Measurements from ENCODE around the gene MGST1. TPM values are rescaled to one million over a fixed set of nuclear protein-coding genes. Genes with fewer than 3 reads are reported as not detected.

The MGST1 gene
- total and polyA plus RNA-seq, 4 donors, result 134 to 756 (median 415) TPM

DNA sequence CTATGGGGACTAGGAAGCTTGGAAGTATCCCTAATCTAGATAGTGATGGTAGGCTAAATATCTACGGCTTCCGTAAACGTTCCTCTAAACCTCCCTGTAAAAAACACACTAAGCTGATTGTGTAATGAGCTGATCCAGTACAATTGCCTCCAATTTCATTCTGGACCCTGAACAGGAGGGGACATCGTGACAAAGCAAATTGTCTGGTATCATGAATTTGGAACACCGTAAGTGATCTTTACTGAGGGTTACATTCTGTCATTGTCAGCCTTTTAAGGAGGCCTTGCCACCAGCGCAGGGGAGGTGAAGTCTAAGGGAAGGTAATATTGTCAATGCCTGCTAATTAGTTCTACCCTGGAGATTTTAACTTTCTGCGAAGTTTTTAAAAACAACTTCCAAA, 487 bp upstream of the MGST1 start:
- H3K4me3 ChIP-seq, result no peak overlapping the region
- no peaks in the 10 kb centered on the region for H3K9me3 ChIP-seq (ENCODE audit: control insufficient read depth in 4 of 4, insufficient read depth in 3 of 4, low read length in 3 of 4)
- DNase-seq (peak in 2 of 3 donors; percentile 6 to 13), ATAC-seq (ENCODE audit: insufficient read depth, low FRiP score) (no peak)
- 36 to 40% methylated on average over 7 of the region's 7 CpGs for WGBS, 2 donors
- no peaks in the 10 kb centered on the region for H3K27me3 ChIP-seq (ENCODE audit: control insufficient read depth in 3 of 3, insufficient read depth in 3 of 3, low read length in 2 of 3)
- H3K36me3 ChIP-seq (ENCODE audit: control insufficient read depth in 4 of 4, insufficient read depth in 4 of 4, low read length in 4 of 4), result no peaks in the 10 kb centered on the region
- peaks cover 0 to 15% (median 0%) of the 10 kb centered on the region in 5 donors for H3K4me1 ChIP-seq (ENCODE audit: control insufficient read depth in 5 of 5, insufficient read depth in 5 of 5, low read length in 5 of 5)
- TF ChIP-seq, protein P1, sequence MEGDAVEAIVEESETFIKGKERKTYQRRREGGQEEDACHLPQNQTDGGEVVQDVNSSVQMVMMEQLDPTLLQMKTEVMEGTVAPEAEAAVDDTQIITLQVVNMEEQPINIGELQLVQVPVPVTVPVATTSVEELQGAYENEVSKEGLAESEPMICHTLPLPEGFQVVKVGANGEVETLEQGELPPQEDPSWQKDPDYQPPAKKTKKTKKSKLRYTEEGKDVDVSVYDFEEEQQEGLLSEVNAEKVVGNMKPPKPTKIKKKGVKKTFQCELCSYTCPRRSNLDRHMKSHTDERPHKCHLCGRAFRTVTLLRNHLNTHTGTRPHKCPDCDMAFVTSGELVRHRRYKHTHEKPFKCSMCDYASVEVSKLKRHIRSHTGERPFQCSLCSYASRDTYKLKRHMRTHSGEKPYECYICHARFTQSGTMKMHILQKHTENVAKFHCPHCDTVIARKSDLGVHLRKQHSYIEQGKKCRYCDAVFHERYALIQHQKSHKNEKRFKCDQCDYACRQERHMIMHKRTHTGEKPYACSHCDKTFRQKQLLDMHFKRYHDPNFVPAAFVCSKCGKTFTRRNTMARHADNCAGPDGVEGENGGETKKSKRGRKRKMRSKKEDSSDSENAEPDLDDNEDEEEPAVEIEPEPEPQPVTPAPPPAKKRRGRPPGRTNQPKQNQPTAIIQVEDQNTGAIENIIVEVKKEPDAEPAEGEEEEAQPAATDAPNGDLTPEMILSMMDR (IDR thresholded peaks at IDR 0.05; ENCODE audit: control extremely low read depth, extremely low read depth), result no peak
- peak overlapping the region; percentile 56 to 69 for H3K9ac ChIP-seq (ENCODE audit: insufficient read depth in 1 of 2, low read length in 2 of 2)
- peak overlapping the region in 1 of 2 donors; percentile 49 for H3K27ac ChIP-seq (ENCODE audit: low read depth in 1 of 2, low read length in 1 of 2)

DNA sequence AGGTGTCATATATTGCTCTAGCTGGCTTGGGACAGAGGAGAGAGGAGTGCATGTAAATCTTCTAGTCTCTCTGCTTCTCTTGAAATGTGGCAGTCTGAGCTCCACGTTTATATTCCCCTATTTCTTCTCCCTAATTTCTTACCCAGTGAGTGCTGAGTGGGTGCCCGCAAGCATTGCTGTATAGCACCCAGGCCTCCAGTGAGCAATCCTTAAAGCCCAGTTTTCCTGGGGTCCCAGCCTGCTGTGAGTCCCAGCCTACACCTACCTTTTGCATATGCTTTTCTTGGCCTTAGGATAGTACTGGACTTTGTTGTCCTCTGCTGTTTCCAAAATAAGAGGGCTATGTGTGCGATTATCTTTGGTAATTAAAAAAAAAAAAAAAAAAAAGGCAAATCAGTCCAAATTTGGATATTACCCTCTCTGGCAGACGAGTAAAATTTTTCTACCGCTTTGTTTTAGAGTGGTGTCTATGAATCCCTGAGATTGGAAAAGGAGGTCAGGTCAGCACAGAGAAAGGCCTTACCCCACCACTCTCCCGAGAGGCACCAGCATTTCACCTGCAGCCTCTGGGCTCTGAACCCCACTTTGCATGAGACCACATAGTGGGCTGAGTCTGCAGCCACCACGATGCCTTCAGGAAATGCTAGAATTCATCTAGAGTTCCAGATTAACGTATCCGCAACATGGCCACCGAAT, 1.1 kb downstream of the MGST1 start:
- H3K4me1 ChIP-seq (ENCODE audit: control insufficient read depth in 5 of 5, insufficient read depth in 5 of 5, low read length in 5 of 5), result peaks cover 0 to 15% (median 0%) of the 10 kb centered on the region in 5 donors
- ATAC-seq (ENCODE audit: insufficient read depth, low FRiP score) (no peak), DNase-seq (peak in 1 of 3 donors; percentile 7)
- 30 to 39% methylated on average over 10 of the region's 10 CpGs for WGBS, 2 donors
- H3K4me3 ChIP-seq, result peak overlapping the region; percentile 52
- no peaks in the 10 kb centered on the region for H3K36me3 ChIP-seq (ENCODE audit: control insufficient read depth in 4 of 4, insufficient read depth in 4 of 4, low read length in 4 of 4)
- H3K27me3 ChIP-seq (ENCODE audit: control insufficient read depth in 3 of 3, insufficient read depth in 3 of 3, low read length in 2 of 3), result no peaks in the 10 kb centered on the region
- TF ChIP-seq, protein P1 (IDR thresholded peaks at IDR 0.05; ENCODE audit: control extremely low read depth, extremely low read depth), result no peak
- peak overlapping the region; percentile 26 to 90 for H3K27ac ChIP-seq (ENCODE audit: low read depth in 1 of 2, low read length in 1 of 2)
- no peaks in the 10 kb centered on the region for H3K9me3 ChIP-seq (ENCODE audit: control insufficient read depth in 4 of 4, insufficient read depth in 3 of 4, low read length in 3 of 4)
- peak overlapping the region; percentile 19 to 69 for H3K9ac ChIP-seq (ENCODE audit: insufficient read depth in 1 of 2, low read length in 2 of 2)

DNA sequence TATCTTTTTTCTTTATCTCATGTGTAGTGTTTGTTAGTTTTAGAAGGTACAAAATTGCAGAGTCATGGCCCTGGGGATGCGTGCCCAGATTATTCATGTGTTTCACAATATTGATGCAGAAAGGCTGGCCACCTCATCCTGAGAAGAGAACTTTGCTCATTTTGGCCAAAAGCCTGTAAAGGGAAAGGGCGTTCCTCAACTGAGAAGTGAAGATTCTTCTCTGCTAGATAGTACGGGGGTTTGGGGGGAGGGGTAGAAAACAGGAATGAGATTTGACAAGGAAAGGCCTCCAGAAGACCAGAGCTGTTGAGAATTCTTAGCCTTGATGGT, 1.7 kb downstream of the MGST1 start:
- DNase-seq (peak in 2 of 3 donors; percentile 17 to 51), ATAC-seq (ENCODE audit: insufficient read depth, low FRiP score) (peak; percentile 28)
- no peak overlapping the region for H3K4me3 ChIP-seq
- WGBS, 2 donors, result 24 to 31% methylated on average over 3 of the region's 3 CpGs
- H3K27me3 ChIP-seq (ENCODE audit: control insufficient read depth in 3 of 3, insufficient read depth in 3 of 3, low read length in 2 of 3), result no peaks in the 10 kb centered on the region
- H3K9me3 ChIP-seq (ENCODE audit: control insufficient read depth in 4 of 4, insufficient read depth in 3 of 4, low read length in 3 of 4), result no peaks in the 10 kb centered on the region
- peaks cover 0 to 15% (median 0%) of the 10 kb centered on the region in 5 donors for H3K4me1 ChIP-seq (ENCODE audit: control insufficient read depth in 5 of 5, insufficient read depth in 5 of 5, low read length in 5 of 5)
- TF ChIP-seq, protein P1 (IDR thresholded peaks at IDR 0.05; ENCODE audit: control extremely low read depth, extremely low read depth), result no peak
- H3K27ac ChIP-seq (ENCODE audit: low read depth in 1 of 2, low read length in 1 of 2), result peak overlapping the region in 1 of 2 donors; percentile 90
- H3K9ac ChIP-seq (ENCODE audit: insufficient read depth in 1 of 2, low read length in 2 of 2), result peak overlapping the region in 1 of 2 donors; percentile 19
- H3K36me3 ChIP-seq (ENCODE audit: control insufficient read depth in 4 of 4, insufficient read depth in 4 of 4, low read length in 4 of 4), result no peaks in the 10 kb centered on the region
